ENCODE results near the gene ZSCAN31. TPM values are rescaled to one million over a fixed set of nuclear protein-coding genes. Genes with fewer than 3 reads are reported as not detected.

Gene ZSCAN31
- total RNA-seq, 2 donors from 2014 or later: 1.5 to 2.1 TPM

DNA sequence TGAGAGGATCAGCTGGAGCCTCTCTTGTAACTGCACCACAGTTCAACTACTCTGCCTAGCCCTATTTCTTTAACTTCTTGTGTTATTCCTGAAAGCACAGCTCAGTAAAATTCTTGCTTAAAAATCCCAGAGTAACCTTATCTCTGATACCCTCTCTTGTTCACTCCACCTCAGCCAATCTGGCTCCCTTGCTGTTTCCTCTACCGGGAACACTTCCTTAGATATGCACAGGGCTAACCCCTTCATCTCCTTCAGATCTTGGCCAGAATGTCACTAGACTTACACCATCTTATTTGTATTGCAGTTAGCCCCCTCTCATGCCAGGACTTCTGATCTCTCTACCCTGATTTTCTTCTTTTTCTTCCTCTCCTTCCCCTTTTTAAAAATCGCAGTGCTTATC, 11.2 kb upstream of the ZSCAN31 start:
- no peaks in the 10 kb centered on the region for H3K9me3 Mint-ChIP-seq
- no peak for DNase-seq
- no peak overlapping the region for H3K27ac Mint-ChIP-seq
- peaks cover 9% of the 10 kb centered on the region for H3K27me3 Mint-ChIP-seq (ENCODE audit: low read depth)
- peaks cover 25% of the 10 kb centered on the region for H3K4me1 Mint-ChIP-seq (ENCODE audit: low read depth)
- no peak for ATAC-seq (replicated peaks in 1 of 2)
- H3K4me3 Mint-ChIP-seq: no peak overlapping the region
- H3K36me3 Mint-ChIP-seq (ENCODE audit: insufficient read depth in 2 of 2): peaks cover 2 to 4% of the 10 kb centered on the region in 2 donors

DNA sequence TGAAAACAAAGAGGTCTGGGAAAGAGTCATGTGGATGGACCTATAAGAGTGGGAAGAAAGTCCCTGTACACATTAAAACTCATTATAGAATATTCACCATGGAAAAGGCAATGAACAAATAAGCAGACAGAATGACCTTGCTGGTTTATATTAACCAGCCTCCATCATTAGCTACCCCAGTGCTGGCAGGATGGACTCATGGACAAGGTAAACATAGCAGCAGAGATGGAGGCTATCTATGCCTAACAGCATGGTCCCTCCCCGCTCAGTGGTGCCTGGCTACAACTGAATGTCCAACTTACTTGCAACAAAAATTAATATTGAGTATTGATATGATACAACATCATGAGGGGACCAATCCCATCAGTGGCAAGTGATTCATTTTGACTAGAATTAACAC, 9.3 kb upstream of the ZSCAN31 start:
- H3K27me3 Mint-ChIP-seq (ENCODE audit: low read depth): peaks cover 9% of the 10 kb centered on the region
- peaks cover 0 to 2% of the 10 kb centered on the region in 2 donors for H3K9me3 Mint-ChIP-seq
- peaks cover 12% of the 10 kb centered on the region in 2 donors for H3K36me3 Mint-ChIP-seq (ENCODE audit: insufficient read depth in 2 of 2)
- H3K4me1 Mint-ChIP-seq (ENCODE audit: low read depth): peaks cover 6% of the 10 kb centered on the region
- no peak overlapping the region for H3K4me3 Mint-ChIP-seq
- DNase-seq (no peak), ATAC-seq (replicated peaks in 1 of 2) (no peak)
- H3K27ac Mint-ChIP-seq: no peak overlapping the region

DNA sequence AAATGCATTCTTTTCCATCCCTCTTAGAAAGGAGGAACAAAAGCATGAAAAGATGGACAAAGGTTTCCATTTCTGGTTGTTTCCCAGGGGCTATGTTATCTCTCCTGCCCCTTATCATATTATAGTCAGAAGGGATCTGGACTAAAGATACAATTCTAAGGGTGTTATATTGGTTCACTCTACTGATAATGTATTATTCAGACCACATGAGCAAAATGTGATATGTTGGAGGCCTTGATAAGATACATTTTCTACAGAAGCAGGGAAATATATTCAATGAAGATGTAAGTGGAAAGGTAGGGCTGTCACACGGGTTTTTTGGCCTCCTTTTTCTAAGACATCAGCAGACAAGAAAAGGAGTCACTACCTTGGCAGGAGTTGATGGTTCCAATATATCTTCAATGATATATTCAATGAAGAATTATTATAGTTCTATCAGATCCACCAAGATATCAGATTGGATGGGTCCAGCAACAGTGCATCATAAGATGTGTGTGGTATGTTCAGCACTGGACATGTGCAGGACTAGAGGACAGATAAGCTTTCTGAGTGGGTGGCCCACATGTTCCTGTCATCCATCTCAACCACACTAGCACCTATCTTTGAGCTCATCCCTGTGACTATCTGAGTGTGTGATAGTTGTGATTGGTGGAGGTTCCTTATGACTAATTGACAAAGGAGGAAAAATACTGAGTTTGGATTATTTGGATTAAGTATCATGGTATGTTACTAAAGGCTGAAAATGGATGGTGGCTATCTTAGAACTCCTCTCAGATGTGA, 8.1 kb upstream of the ZSCAN31 start:
- Mint-ChIP-seq H3K9me3 (peaks cover 0 to 4% of the 10 kb centered on the region in 2 donors), H3K4me3 (no peak overlapping the region), H3K27ac (no peak overlapping the region), H3K4me1 (ENCODE audit: low read depth) (no peaks in the 10 kb centered on the region), H3K36me3 (ENCODE audit: insufficient read depth in 2 of 2) (peaks cover 14 to 17% of the 10 kb centered on the region in 2 donors), H3K27me3 (ENCODE audit: low read depth) (peaks cover 9% of the 10 kb centered on the region)
- ATAC-seq (replicated peaks in 1 of 2): no peak
- no peak for DNase-seq

DNA sequence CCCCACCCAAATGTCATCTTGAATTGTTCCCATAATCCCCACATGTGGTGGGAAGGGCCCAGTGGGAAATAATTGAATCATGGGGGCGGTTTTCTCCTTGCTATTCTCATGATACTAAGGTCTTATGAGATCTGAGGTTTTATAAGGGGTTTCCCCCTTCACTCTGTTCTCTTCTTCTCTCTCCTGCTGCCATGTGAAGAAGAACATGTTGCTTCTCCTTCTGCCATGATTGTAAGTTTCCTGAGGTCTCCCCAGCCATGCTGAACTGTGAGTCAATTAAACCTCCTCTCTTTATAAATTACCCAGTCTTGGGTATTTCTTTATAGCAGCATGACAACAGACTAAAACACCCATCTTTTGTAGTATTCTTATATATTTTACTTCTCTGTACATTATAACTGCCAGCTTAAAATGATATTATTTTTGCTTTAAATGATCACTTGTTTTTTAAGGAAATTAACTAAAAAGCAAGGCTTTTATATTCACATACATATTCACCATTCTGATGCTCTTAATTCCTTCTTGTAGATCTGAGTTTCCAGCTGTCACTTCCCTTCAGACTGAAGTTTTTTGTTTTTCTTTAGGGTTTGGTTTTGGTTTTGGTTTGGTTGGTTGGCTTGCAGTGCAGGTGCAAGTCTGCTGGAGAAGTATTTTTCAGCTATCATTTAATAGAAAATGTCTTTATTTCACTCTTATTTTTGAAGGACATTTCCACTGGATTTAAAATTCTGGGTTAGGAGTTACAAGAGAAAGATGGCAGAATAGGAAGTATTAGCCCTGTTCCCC, 4.6 kb upstream of the ZSCAN31 start:
- H3K27ac Mint-ChIP-seq: no peak overlapping the region
- ATAC-seq (replicated peaks in 1 of 2): no peak
- no peak overlapping the region for H3K4me3 Mint-ChIP-seq
- peaks cover 14 to 18% of the 10 kb centered on the region in 2 donors for H3K36me3 Mint-ChIP-seq (ENCODE audit: insufficient read depth in 2 of 2)
- peaks cover 0 to 4% of the 10 kb centered on the region in 2 donors for H3K9me3 Mint-ChIP-seq
- H3K27me3 Mint-ChIP-seq (ENCODE audit: low read depth): no peaks in the 10 kb centered on the region
- DNase-seq: no peak
- H3K4me1 Mint-ChIP-seq (ENCODE audit: low read depth): no peaks in the 10 kb centered on the region

DNA sequence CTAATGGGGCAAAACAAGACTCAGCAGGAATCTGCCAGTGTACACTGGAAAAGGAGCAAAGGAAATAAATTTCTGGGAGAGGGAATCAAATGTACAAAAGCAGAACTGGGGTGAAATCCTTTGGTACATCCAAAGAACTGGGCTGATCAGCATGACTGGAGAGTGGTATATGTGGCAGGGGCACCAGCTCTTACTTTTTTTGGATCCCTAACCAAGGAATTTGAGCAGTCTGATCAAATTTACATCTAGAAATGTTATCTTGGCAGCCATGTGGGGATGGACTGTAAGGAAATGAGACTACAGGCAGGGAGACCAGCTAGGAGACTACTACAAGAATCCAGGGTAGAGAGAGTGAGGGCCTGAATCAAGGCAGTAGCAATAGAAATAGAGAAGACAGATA, 1.2 kb upstream of the ZSCAN31 start:
- H3K27me3 Mint-ChIP-seq (ENCODE audit: low read depth): no peaks in the 10 kb centered on the region
- peaks cover 0 to 4% of the 10 kb centered on the region in 2 donors for H3K9me3 Mint-ChIP-seq
- H3K27ac Mint-ChIP-seq: no peak overlapping the region
- DNase-seq: no peak
- no peak overlapping the region for H3K4me3 Mint-ChIP-seq
- no peak for ATAC-seq (replicated peaks in 1 of 2)
- H3K4me1 Mint-ChIP-seq (ENCODE audit: low read depth): no peaks in the 10 kb centered on the region
- peaks cover 12 to 18% of the 10 kb centered on the region in 2 donors for H3K36me3 Mint-ChIP-seq (ENCODE audit: insufficient read depth in 2 of 2)

DNA sequence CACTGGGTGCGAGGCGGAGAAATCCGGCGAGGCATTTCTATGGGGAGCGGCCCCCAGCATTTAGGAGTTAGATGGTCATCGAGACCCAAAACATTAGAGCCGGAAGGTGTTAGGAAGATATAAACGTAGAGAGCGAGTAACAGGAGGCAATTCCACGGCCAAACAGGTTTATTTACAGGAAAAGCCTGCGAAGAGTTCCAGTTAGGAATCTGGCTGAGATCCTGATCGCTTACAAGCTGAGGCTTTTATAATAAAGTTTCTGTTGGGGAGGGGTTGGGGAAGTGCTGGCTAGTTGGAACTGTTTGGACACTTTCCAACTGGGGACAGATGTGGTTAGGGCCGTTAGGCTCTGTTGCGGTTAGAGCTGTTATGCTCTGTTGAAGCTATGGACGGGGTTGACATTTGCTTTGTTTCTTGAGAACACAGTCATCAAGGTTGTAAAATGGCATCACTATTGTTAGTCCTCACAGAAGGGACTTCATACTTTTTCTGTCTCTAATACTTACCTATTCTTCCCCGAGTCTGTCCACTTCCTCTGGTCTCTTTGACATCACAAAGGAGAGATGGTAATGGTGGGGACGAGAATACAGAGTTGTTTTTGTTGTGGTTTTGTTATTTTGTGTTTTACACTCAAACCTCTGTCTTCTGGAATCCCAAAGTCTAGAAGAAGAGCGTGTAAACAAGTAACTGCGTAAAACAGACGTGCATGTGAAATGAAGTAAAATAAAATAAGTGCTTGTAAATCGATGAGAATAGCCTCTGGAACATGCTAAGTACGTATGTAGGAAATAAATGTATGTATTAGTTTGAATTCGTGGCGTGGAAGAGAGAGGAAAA, 554 bp upstream of the ZSCAN31 start:
- Mint-ChIP-seq H3K27ac (no peak overlapping the region), H3K9me3 (peaks cover 0 to 4% of the 10 kb centered on the region in 2 donors), H3K27me3 (ENCODE audit: low read depth) (no peaks in the 10 kb centered on the region), H3K4me1 (ENCODE audit: low read depth) (no peaks in the 10 kb centered on the region), H3K36me3 (ENCODE audit: insufficient read depth in 2 of 2) (peaks cover 10 to 18% of the 10 kb centered on the region in 2 donors), H3K4me3 (no peak overlapping the region)
- ATAC-seq (replicated peaks in 1 of 2) (peak; percentile 32 to 51), DNase-seq (peak; percentile 8 to 27)

DNA sequence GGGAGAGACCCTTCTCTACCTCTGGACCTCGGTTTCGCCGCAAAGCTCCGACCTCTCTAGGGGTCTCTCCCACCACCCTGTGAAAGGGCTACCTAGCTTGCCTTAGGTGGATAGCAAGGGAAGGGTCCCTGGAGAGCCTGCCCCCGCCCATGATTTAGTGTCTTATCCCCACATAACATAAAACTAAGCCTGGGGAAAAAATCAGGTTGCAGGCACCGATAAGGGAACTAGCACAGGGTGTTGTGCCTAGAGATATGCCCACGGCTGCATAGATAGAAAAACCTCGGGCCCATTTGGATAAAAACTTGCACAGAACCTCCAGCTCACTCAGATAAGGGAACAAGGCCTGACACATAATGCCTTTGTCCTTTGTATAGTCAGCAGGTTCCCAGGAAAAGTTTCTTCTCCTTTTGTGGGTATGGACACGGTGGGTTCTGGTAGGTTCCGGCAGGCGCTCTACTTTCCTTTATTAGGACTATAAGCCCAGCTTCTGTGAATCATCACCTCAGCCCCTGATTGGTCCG, 846 bp downstream of the ZSCAN31 start:
- H3K27ac Mint-ChIP-seq: no peak overlapping the region
- peaks cover 3 to 7% of the 10 kb centered on the region in 2 donors for H3K36me3 Mint-ChIP-seq (ENCODE audit: insufficient read depth in 2 of 2)
- peaks cover 0 to under 1% of the 10 kb centered on the region in 2 donors for H3K9me3 Mint-ChIP-seq
- DNase-seq: no peak
- H3K27me3 Mint-ChIP-seq (ENCODE audit: low read depth): no peaks in the 10 kb centered on the region
- H3K4me1 Mint-ChIP-seq (ENCODE audit: low read depth): no peaks in the 10 kb centered on the region
- ATAC-seq (replicated peaks in 1 of 2): no peak
- no peak overlapping the region for H3K4me3 Mint-ChIP-seq

DNA sequence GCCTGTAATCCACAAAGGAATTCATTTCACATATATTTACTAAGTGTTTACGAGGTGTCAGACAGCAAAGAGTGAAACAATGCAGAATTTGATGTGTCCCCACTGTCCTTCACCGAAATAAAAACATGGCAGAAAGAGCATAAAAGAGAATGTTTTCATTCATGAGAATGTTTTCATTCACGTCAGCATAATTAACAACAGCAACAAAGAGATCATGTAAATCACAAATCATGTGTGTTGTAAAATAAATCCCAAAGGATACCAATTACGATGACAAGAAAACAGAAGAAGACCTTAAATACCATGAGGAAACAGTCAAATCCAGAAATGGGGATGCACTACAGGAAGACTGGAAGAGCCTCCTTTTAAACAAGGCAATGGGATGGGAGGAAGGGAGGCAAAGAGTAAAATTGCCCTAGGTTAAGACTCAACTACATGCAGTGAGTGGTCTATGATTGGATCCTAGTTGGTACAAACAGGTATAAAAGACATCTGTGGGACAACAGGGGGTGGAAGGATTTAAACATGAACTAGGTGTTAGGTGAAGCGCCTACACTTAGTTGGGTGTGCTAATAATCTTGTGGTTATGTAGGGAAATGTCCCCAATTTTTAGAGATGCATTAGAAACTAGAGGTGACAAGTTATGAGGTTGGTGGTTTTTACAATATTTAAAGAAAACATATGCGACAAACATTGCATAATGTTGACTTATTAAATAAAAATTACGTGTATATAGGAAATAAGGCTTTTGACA, 1.5 kb downstream of the ZSCAN31 start:
- no peak for ATAC-seq (replicated peaks in 1 of 2)
- Mint-ChIP-seq H3K27ac (no peak overlapping the region), H3K9me3 (no peaks in the 10 kb centered on the region)

DNA sequence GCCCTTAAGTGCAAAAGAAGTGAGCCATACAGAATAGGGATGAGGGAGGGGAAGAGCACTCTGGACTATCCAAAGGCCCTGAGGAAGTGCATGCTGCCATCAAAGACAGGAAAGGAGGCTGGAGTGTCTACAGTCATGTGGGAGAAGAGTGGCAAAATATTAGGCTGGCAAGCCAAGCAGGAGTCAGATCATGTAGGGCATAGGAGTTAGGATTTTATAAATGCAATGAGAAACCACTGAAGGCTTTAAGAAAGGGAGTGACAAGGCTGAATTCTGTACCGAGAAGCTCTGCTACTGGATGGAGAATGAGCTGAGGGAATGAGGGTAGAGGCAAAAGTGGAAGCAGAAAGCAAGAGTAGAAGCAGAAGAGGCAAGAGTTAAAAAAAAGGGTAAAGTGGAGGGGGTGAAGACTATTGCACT, 2.3 kb downstream of the ZSCAN31 start:
- H3K4me1 Mint-ChIP-seq (ENCODE audit: low read depth): no peaks in the 10 kb centered on the region
- no peak overlapping the region for H3K4me3 Mint-ChIP-seq
- no peaks in the 10 kb centered on the region for H3K27me3 Mint-ChIP-seq (ENCODE audit: low read depth)
- peaks cover 3% of the 10 kb centered on the region in 2 donors for H3K9me3 Mint-ChIP-seq
- DNase-seq (no peak), ATAC-seq (replicated peaks in 1 of 2) (no peak)
- H3K36me3 Mint-ChIP-seq (ENCODE audit: insufficient read depth in 2 of 2): peaks cover 5% of the 10 kb centered on the region in 2 donors
- H3K27ac Mint-ChIP-seq: no peak overlapping the region

More for the DNA sequence above, 1.5 kb downstream of the ZSCAN31 start:
- H3K36me3 Mint-ChIP-seq (ENCODE audit: insufficient read depth in 2 of 2): peaks cover 0 to 1% of the 10 kb centered on the region in 2 donors
- no peaks in the 10 kb centered on the region for H3K4me1 Mint-ChIP-seq (ENCODE audit: low read depth)
- no peak for DNase-seq
- no peak overlapping the region for H3K4me3 Mint-ChIP-seq
- no peaks in the 10 kb centered on the region for H3K27me3 Mint-ChIP-seq (ENCODE audit: low read depth)

DNA sequence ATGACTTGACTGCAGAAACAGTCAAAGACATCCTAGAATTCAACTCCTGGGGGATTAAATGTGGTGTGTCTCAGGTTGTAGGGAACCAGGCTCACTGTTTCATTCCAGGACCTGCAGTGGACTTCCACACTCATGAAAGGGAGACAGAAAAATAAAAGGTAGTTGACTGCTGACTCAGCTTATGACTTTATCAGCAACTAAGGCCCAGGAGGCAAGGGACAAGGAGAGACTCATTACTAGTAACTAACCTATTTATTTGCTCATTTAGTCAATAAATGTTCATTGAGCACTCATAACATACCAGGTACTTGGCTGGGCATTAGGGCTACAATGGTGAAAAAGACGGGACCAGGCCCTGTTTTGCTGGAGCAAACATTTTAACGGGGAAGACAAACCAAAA, 2.9 kb downstream of the ZSCAN31 start:
- H3K36me3 Mint-ChIP-seq (ENCODE audit: insufficient read depth in 2 of 2): peaks cover 5 to 7% of the 10 kb centered on the region in 2 donors
- DNase-seq (no peak), ATAC-seq (replicated peaks in 1 of 2) (no peak)

DNA sequence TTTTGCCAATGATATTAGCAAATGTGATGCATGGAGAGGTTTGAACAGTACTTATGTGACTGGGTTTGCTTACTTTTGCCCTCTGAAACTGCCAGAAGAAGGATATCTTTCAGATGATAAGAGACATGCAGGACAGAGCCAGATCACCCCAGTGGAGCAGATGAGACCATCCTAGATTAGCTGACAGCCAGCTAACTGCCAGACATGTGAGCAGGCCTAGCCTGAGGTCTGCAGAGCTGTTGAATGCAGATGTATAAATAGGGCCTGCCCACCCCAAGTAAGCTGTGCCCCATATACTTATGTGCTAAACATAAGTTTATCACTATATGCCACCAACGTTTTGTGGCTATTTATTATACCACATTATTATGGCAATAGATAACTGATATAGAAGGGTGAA, 5.9 kb downstream of the ZSCAN31 start:
- Mint-ChIP-seq H3K27ac (no peak overlapping the region), H3K36me3 (ENCODE audit: insufficient read depth in 2 of 2) (peaks cover 19 to 27% of the 10 kb centered on the region in 2 donors), H3K9me3 (peaks cover 13 to 20% of the 10 kb centered on the region in 2 donors), H3K4me1 (ENCODE audit: low read depth) (no peaks in the 10 kb centered on the region), H3K27me3 (ENCODE audit: low read depth) (no peaks in the 10 kb centered on the region), H3K4me3 (no peak overlapping the region)
- ATAC-seq (replicated peaks in 1 of 2) (no peak), DNase-seq (no peak)

More for the DNA sequence above, 2.9 kb downstream of the ZSCAN31 start:
- Mint-ChIP-seq H3K4me1 (ENCODE audit: low read depth) (no peaks in the 10 kb centered on the region), H3K27ac (no peak overlapping the region), H3K9me3 (peaks cover 3% of the 10 kb centered on the region in 2 donors), H3K4me3 (no peak overlapping the region), H3K27me3 (ENCODE audit: low read depth) (no peaks in the 10 kb centered on the region)

DNA sequence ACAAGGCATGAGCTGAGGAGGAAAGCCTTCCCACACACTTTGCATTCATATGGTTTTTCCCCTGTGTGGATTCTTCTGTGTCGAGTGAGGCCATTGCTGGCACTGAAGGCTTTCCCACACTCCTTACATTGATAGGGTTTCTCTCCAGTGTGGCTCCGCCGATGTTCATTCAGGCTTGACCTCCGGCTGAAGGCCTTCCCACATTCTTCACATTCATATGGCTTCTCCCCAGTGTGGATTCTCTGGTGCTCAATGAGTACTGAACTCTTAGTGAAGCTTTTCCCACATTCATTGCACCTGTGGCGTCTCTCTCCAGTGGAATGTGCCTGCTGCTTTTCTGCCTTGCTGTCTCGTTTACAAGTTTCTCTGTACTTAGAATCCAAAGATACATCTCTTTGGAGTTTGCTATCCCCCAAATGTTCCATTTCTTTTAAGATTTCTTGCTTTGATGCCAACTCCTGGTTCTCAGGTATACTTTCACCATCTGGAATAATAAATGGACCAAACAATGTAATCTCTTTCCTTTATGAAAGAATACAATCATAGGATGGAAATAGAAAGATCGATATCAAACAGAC, 9.5 kb downstream of the ZSCAN31 start:
- Mint-ChIP-seq H3K27ac (no peak overlapping the region), H3K9me3 (peaks cover 20 to 23% of the 10 kb centered on the region in 2 donors), H3K36me3 (ENCODE audit: insufficient read depth in 2 of 2) (peaks cover 22 to 34% of the 10 kb centered on the region in 2 donors), H3K4me3 (no peak overlapping the region), H3K4me1 (ENCODE audit: low read depth) (no peaks in the 10 kb centered on the region), H3K27me3 (ENCODE audit: low read depth) (peaks cover 17% of the 10 kb centered on the region)
- no peak for DNase-seq
- ATAC-seq (replicated peaks in 1 of 2): no peak

All from activated T-cell treated with anti-CD3 and anti-CD28 coated beads, Interleukin-2, amount 50 U/mL, for 72 hours (primary cell).